Measurements from ENCODE around the gene KNG1. TPM values are rescaled to one million over a fixed set of nuclear protein-coding genes. Genes with fewer than 3 reads are reported as not detected.

The KNG1 gene
- total and polyA plus RNA-seq, 2 of the 8 experiments (the other 6 are each of a cell fraction or from before 2014, with no cell fraction given), result 0.05 TPM; not detected in 1

GRCh38 chr3:186785495-186786018 is 68.4 kb downstream of the KNG1 start:
- Histone ChIP-seq H3K4me3 (ENCODE audit: extremely low read depth in 1 of 4, insufficient read depth in 2 of 4, low read depth in 3 of 4, low read length in 4 of 4) (peak overlapping the region; percentile 98 to 100 (median 99)), H3K4ac (replicated peaks; ENCODE audit: insufficient read length, low read depth, low read length) (no peak overlapping the region), H3K79me1 (ENCODE audit: low read depth, low read length) (no peaks in the 10 kb centered on the region), H3K56ac (replicated peaks; ENCODE audit: insufficient read length, low read depth, low read length) (no peak overlapping the region), H3K27ac (ENCODE audit: low read depth, low read length) (peak overlapping the region; percentile 1; the same call in 1 of the 2 replicates), H2BK20ac (ENCODE audit: low read length) (no peak overlapping the region), H3K4me1 (replicated peaks in 1 of 4; ENCODE audit: control insufficient read depth in 3 of 4, insufficient read depth in 4 of 4, low read length in 3 of 4) (peaks cover 0 to 3% (median 1%) of the 10 kb centered on the region in 4 experiments; a peak in 2 of 7 replicates), H3K23me2 (ENCODE audit: low read depth, low read length) (peaks cover 6% of the 10 kb centered on the region), H3K23ac (ENCODE audit: insufficient read length) (no peak overlapping the region), H2AK5ac (ENCODE audit: low read depth, low read length) (no peak overlapping the region), H3K4me2 (ENCODE audit: insufficient read depth in 1 of 2, low read depth in 2 of 2, low read length in 2 of 2) (peak overlapping the region; percentile 86 to 95), H3K36me3 (ENCODE audit: control insufficient read depth in 2 of 4, insufficient read depth in 4 of 4, low read length in 3 of 4) (peaks cover 38 to 68% (median 60%) of the 10 kb centered on the region in 4 experiments), H3K27me3 (replicated peaks in 1 of 4; ENCODE audit: control insufficient read depth in 3 of 4, extremely low read depth in 1 of 4, insufficient read depth in 3 of 4, low read length in 3 of 4) (no peaks in the 10 kb centered on the region), H4K5ac (ENCODE audit: insufficient read length, low read depth, low read length) (no peak overlapping the region), H4K20me1 (replicated peaks in 1 of 2; ENCODE audit: control insufficient read depth in 1 of 2, insufficient read depth in 2 of 2, low read length in 2 of 2) (peaks cover 26 to 33% of the 10 kb centered on the region in 2 experiments), H3K14ac (ENCODE audit: insufficient read length) (no peak overlapping the region), H2BK12ac (ENCODE audit: low read depth, low read length) (no peak overlapping the region), H3K18ac (ENCODE audit: extremely low read depth, low read length) (no peak overlapping the region), H3K79me2 (ENCODE audit: control insufficient read depth in 1 of 2, insufficient read depth in 2 of 2, low read length in 2 of 2) (peaks cover 18 to 47% of the 10 kb centered on the region in 2 experiments), H2BK15ac (ENCODE audit: low read length) (no peak overlapping the region), H3K9ac (replicated peaks in 1 of 4; ENCODE audit: extremely low read depth in 1 of 4, low read depth in 3 of 4, low read length in 3 of 4) (peak overlapping the region in 3 of 4 experiments; percentile 98; a peak in 5 of 7 replicates), H2AFZ (ENCODE audit: low read length) (no peak overlapping the region), H4K8ac (ENCODE audit: extremely low read depth, insufficient read depth, low read length) (no peak overlapping the region), H2BK5ac (ENCODE audit: low read depth, low read length) (no peak overlapping the region), H3K9me3 (ENCODE audit: insufficient read depth in 2 of 2, low read depth in 1 of 2, low read length in 1 of 2) (no peaks in the 10 kb centered on the region), H2BK120ac (replicated peaks; ENCODE audit: low read depth, low read length) (no peak overlapping the region), H4K91ac (replicated peaks; ENCODE audit: insufficient read length, low read length) (no peak overlapping the region)
- DNase-seq (ENCODE audit: low read depth in 1 of 2, low spot score in 2 of 2), result no peak
- FAIRE-seq, result no peak
- ChIA-PET CTCF (ENCODE audit: partially characterized antibody) (interaction anchor here (1.1 to 4.8 kb wide), 3 partner anchors 168 to 195 kb away, joined by 4 to 13 read pairs (median 6); no protein-coding TSS in a partner anchor), POLR2A (ENCODE audit: partially characterized antibody) (interaction anchor here (0.6 to 4.9 kb wide), 26 partner anchors 7 to 490 kb away, joined by 3 to 170 read pairs (median 24); partner anchors contain the start of genes AHSG, DNAJB11, RFC4 and TBCCD1)
- 40% methylated on average over 7 of the region's 7 CpGs; no CpG with 5 or more reads in 1 of the 2 experiments for WGBS, 2 experiments (ENCODE audit: extremely low coverage in 1 of 2, insufficient coverage in 1 of 2, insufficient read length in 1 of 2, insufficient replicate concordance in 2 of 2, low coverage in 1 of 2, low lambda C conversion rate in 2 of 2, missing lambda C conversion rate in 1 of 2)
- TF ChIP-seq ATF2 (IDR thresholded peaks at IDR 0.05; ENCODE audit: low read length) (no peak), POLR2A (IDR thresholded peaks at IDR 0.05; ENCODE audit: control extremely low read depth in 1 of 2, low read depth in 2 of 2, low read length in 2 of 2) (peak in 1 of 2 experiments; percentile 47), KDM1A (IDR thresholded peaks at IDR 0.05; ENCODE audit: borderline replicate concordance, low read length) (no peak), CHD2 (IDR thresholded peaks at IDR 0.05; ENCODE audit: low read length) (no peak), TAF1 (IDR thresholded peaks at IDR 0.05; ENCODE audit: low read depth, low read length) (no peak), SP1 (IDR thresholded peaks at IDR 0.05; ENCODE audit: low read depth, low read length) (no peak), MAFK (IDR thresholded peaks at IDR 0.05; ENCODE audit: low read depth, low read length) (no peak), CREB1 (IDR thresholded peaks at IDR 0.05) (no peak), POLR2AphosphoS5 (IDR thresholded peaks at IDR 0.05; ENCODE audit: low read depth, low read length) (0 out of 2 replicates have a peak, but pooled peaks have one; percentile 71), NRF1 (IDR thresholded peaks at IDR 0.05; ENCODE audit: low read depth, low read length) (no peak), CHD1 (IDR thresholded peaks at IDR 0.05; ENCODE audit: low read depth, low read length) (peak; percentile 71; the same call in 1 of the 2 replicates)

All from H1 (cell line).